ACC112 (cell line): ENCODE data around the gene SWSAP1.
"Not testable (repeated sequence)": the region's sequence is repeated elsewhere in the genome, so short reads cannot be mapped to it uniquely, and the experiment has no call there.

Source experiments
- H2AFZ ChIP-seq: fragments of 200-600 bp; sonication (generic); one replicate; pipeline ENCODE4 v1.6.0; 2017; ENCODE audit warnings: antibody characterized with exemption, low read length; ENCODE audit not compliant: unreplicated experiment
- H3K27ac ChIP-seq: fragments of 200-600 bp; sonication (generic); 2 replicates; pipeline ENCODE4 v1.5.1; 2014; ENCODE audit warnings: low read depth, mild to moderate bottlenecking, antibody characterized with exemption, low read length, moderate library complexity
- H3K27me3 ChIP-seq: fragments of 200-600 bp; sonication (generic); 2 replicates; pipeline ENCODE4 v1.6.1; 2014; ENCODE audit warnings: mild to moderate bottlenecking, antibody characterized with exemption, low read length, moderate library complexity, mixed read lengths; ENCODE audit not compliant: insufficient read depth
- H3K36me3 ChIP-seq: fragments of 200-600 bp; sonication (generic); 2 replicates; pipeline ENCODE4 v1.6.1; 2016; ENCODE audit warnings: mild to moderate bottlenecking, antibody characterized with exemption, low read length, moderate library complexity, mixed read lengths; ENCODE audit not compliant: insufficient read depth
- H3K4me1 ChIP-seq: fragments of 200-600 bp; sonication (generic); one replicate; pipeline ENCODE4 v1.6.1; 2016; ENCODE audit warnings: low read length, mixed read lengths; ENCODE audit not compliant: insufficient read depth, unreplicated experiment, control insufficient read depth
- H3K4me3 ChIP-seq: fragments of 200-600 bp; sonication (generic); 2 replicates; pipeline ENCODE4 v1.5.1; 2014; ENCODE audit warnings: mild to moderate bottlenecking, low read depth, low read length
- H3K79me2 ChIP-seq: fragments of 200-600 bp; sonication (generic); one replicate; pipeline ENCODE4 v1.6.0; 2016; ENCODE audit warnings: low read length; ENCODE audit not compliant: control insufficient read depth, unreplicated experiment, insufficient read depth

SWSAP1 gene

GRCh38 chr19:11338569-11339253 is 35.8 kb upstream of the SWSAP1 start:
- Histone ChIP-seq H3K27ac (no peak overlapping the region), H3K79me2 (no peaks in the 10 kb centered on the region), H3K4me1 (peaks cover 4% of the 10 kb centered on the region), H3K27me3 (no peaks in the 10 kb centered on the region), H2AFZ (no peak overlapping the region), H3K4me3 (peak overlapping the region; percentile 85), H3K36me3 (peaks cover 7% of the 10 kb centered on the region; the same call in 1 of the 2 replicates)

DNA sequence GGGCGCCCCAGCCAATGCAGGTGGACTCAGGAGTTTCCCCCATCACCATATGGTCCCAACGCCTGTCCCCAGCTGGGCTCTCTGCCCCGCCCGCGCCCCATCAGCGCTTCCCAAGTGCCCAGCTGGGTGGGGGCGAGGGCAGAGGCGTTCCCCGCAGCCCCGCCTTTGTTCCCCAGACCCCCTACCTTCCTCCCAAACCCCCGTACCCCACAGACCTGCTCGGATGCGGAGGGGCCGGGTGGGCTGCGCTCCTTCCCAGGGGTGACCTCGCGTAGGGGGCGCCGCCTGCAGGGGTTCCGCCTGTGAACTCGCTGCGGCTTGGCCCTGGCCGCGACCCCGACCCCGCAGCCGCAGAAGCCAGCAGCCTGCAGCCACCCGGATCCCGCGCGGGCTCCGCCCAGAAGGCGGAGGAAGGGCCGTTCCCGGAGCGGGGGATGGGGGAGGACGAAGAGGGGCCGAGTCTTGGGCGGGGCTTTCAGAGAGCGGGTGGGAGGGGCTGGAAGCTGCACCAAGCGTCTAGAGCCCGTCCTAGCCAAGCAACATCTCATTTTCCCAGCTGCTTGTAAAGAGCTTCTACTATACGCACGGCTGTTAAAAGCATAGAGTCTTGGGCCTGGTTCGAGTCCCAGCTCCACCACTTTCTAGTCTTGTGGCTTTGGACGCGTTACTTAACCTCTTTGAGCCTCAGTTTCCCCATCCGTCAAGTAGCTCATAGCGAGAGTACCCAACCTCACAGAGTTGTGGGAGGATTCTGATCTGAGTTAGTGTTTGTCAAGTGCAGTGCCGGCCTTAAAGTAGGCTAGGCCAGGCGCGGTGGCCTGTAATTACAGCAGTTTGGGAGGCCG is 35.0 kb upstream of the SWSAP1 start, which contains the start of gene RAB3D:
TSS of gene RAB3D (minus strand) at position 404 of the 845 bp plus-strand sequence. CDS start 2,258 bp downstream, outside the sequence.
- Histone ChIP-seq H3K4me3 (peak within 1 kb of the TSS; percentile 85), H3K27me3 (no peaks in the 10 kb centered on the region), H3K27ac (no peak within 1 kb of the TSS), H2AFZ (no peak within 1 kb of the TSS), H3K36me3 (peaks cover 7% of the 10 kb centered on the region; the same call in 1 of the 2 replicates), H3K4me1 (peaks cover 4% of the 10 kb centered on the region), H3K79me2 (no peaks in the 10 kb centered on the region)

GRCh38 chr19:11340099-11340467 is 34.4 kb upstream of the SWSAP1 start:
- H3K4me3 ChIP-seq, result peak overlapping the region; percentile 85
- not testable (repeated sequence) for H3K79me2 ChIP-seq, H3K4me1 ChIP-seq, H3K36me3 ChIP-seq, H3K27ac ChIP-seq, H2AFZ ChIP-seq, H3K27me3 ChIP-seq

- Histone ChIP-seq H3K4me3 (no peak overlapping the region), H3K4me1 (peaks cover 16% of the 10 kb centered on the region), H3K36me3 (0 out of 2 replicates have a peak, but pooled peaks cover 5% of the 10 kb centered on the region), H3K79me2 (peaks cover 3% of the 10 kb centered on the region), H2AFZ (no peak overlapping the region), H3K27me3 (no peaks in the 10 kb centered on the region), H3K27ac (no peak overlapping the region)
These were observed 32.0 kb upstream of the SWSAP1 start for GRCh38 chr19:11342429-11342828.

GRCh38 chr19:11345122-11345803 is 29.2 kb upstream of the SWSAP1 start:
- Histone ChIP-seq H3K4me1 (peaks cover 12% of the 10 kb centered on the region), H3K4me3 (peak overlapping the region; percentile 96), H3K36me3 (0 out of 2 replicates have a peak, but pooled peaks cover 5% of the 10 kb centered on the region), H3K27ac (peak overlapping the region; percentile 60; the same call in 1 of the 2 replicates), H2AFZ (no peak overlapping the region), H3K79me2 (peaks cover 3% of the 10 kb centered on the region), H3K27me3 (no peaks in the 10 kb centered on the region)

DNA sequence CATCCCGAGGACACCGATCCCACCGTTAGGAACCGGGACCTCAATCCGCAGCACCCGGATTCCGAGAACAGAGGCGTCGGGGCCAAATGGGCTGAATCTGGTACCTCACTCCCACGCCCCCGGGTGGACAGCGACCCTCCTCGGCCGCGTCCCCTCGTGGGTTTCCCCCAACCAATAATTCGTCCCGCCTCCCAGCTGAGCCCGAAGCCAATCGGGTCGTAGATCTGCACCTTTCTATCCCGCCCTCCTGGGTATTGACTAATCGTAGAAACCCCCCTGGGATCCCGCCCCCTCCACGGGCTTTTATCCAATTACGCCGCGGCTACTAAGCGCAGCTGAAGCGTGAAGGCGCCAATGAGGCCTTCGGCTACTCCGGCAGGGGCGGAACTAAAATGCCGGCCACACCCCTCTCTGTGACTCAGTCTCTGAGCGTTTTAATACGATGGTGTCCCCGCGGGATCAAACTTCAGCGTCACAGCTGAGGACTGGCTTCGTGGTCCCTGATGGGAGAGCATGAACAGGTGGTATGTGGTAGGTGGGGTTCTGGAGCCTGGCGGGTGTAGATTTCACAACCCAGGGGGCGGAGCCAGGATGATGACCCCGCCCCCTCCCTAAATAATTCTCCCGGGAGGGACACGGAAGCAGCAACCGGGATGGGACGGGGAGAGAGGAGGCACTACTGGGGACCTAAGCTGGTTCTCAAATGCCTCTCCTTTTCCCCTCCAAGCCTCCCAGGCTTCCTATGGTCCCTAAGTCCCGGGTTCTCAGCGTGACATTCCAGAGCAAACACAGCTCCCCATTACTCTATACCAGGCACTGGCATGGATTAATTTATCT is 28.1 kb upstream of the SWSAP1 start, which contains the start of the genes CCDC159 and TMEM205:
TSS of gene CCDC159 (plus strand) at position 416 of the 837 bp plus-strand sequence. CDS start at position 504, 88 bp downstream.
TSS of gene TMEM205 (minus strand) at position 165 of the 837 bp plus-strand sequence. CDS start 649 bp downstream, outside the sequence.
- Histone ChIP-seq H3K27ac (peak within 1 kb of the TSS; percentile 60), H3K36me3 (0 out of 2 replicates have a peak, but pooled peaks cover 3% of the 10 kb centered on the region), H2AFZ (peak within 1 kb of the TSS; percentile 36), H3K79me2 (peaks cover 3% of the 10 kb centered on the region), H3K4me3 (peak within 1 kb of the TSS; percentile 96), H3K27me3 (no peaks in the 10 kb centered on the region), H3K4me1 (peaks cover 12% of the 10 kb centered on the region)

- peaks cover 12% of the 10 kb centered on the region for H3K4me1 ChIP-seq
- H3K27ac ChIP-seq, result no peak overlapping the region
- H3K36me3 ChIP-seq, result no peaks in the 10 kb centered on the region
- no peak overlapping the region; the same call in 1 of the 2 replicates for H3K4me3 ChIP-seq
- H3K79me2 ChIP-seq, result peaks cover 3% of the 10 kb centered on the region
- no peak overlapping the region for H2AFZ ChIP-seq
- no peaks in the 10 kb centered on the region for H3K27me3 ChIP-seq
These were observed 26.9 kb upstream of the SWSAP1 start for GRCh38 chr19:11347546-11348039.

DNA sequence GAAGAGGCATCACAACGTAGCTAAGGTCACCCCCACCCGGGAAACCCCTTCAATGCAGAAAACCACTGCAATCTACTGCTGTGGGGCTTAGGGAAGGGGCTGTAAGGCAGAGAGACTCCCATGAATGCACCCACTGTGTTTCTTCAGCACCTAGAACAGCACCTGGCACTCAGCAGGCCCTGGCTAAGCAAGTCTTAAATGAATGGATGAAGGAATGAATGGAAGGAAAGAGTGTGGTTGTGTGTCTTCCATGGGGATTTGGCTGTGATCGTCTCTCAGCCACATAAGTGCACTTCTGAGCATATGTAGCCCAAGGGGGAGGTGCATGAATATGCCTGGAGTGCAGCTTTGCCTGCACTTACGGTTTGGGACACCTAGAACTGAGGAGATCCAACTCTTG is 25.3 kb upstream of the SWSAP1 start:
- H2AFZ ChIP-seq, result no peak overlapping the region
- peaks cover 3% of the 10 kb centered on the region for H3K79me2 ChIP-seq
- H3K27ac ChIP-seq, result no peak overlapping the region
- H3K4me1 ChIP-seq, result peaks cover 12% of the 10 kb centered on the region
- no peaks in the 10 kb centered on the region for H3K27me3 ChIP-seq
- no peaks in the 10 kb centered on the region for H3K36me3 ChIP-seq
- no peak overlapping the region for H3K4me3 ChIP-seq

- H3K4me1 ChIP-seq, H2AFZ ChIP-seq: not testable (repeated sequence)
These were observed 20.4 kb upstream of the SWSAP1 start for GRCh38 chr19:11354102-11354501.

More at GRCh38 chr19:11354102-11354501, 20.4 kb upstream of the SWSAP1 start:
- not testable (repeated sequence) for H3K27me3 ChIP-seq, H3K4me3 ChIP-seq, H3K36me3 ChIP-seq, H3K79me2 ChIP-seq, H3K27ac ChIP-seq
